CD4-positive, alpha-beta T cell treated with Interleukin-6 at 100 ng/mL for 8 hours (primary cell): ENCODE measurements around the gene SOCS1.

Experiments
- DNase-seq: peaks from one replicate; pipeline ENCODE4 v3.0.0-alpha.2; 2020; ENCODE audit warnings: mixed read lengths, low spot score

The SOCS1 gene

DNA sequence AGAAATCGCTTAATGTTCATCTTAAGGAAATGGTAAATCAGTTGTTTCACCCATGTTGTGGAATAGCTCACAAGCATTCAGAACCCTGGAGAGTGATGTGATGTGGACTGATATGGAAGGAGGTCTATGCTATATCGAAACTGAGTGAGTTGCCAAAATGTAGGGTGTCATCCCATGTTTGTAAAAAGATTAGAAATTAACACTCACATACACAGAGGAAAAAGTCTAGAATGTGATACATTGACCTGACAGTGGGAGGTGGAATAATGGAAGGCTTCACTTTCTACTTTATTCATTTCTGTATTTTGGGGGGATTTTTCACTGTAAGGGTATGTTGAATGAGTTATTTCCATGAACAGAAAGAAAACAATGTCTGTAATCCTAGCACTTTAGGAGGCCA, 29.8 kb upstream of the SOCS1 start:
- DNase-seq = no peak

DNA sequence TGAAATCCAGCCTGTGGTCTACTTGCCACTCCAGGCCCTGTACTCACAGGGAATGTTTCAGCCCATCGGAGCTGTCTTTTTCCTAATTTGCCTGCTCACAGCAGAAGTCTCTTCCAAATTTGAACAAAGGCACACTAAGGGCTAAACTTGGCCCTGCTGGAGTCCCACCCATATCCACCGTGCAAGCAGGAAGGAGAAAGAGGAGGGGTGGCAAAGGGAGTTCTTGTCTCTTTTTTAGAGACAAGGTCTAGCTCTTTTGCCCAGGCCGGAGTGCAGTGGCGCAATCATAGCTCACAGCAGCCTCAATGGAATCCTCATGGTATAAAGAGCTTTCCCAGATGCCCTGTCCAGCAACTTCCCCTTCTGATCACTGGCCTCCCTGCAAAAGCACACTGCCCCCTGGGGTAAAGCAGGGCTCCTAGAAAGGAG, 27.8 kb upstream of the SOCS1 start:
- no peak for DNase-seq

DNA sequence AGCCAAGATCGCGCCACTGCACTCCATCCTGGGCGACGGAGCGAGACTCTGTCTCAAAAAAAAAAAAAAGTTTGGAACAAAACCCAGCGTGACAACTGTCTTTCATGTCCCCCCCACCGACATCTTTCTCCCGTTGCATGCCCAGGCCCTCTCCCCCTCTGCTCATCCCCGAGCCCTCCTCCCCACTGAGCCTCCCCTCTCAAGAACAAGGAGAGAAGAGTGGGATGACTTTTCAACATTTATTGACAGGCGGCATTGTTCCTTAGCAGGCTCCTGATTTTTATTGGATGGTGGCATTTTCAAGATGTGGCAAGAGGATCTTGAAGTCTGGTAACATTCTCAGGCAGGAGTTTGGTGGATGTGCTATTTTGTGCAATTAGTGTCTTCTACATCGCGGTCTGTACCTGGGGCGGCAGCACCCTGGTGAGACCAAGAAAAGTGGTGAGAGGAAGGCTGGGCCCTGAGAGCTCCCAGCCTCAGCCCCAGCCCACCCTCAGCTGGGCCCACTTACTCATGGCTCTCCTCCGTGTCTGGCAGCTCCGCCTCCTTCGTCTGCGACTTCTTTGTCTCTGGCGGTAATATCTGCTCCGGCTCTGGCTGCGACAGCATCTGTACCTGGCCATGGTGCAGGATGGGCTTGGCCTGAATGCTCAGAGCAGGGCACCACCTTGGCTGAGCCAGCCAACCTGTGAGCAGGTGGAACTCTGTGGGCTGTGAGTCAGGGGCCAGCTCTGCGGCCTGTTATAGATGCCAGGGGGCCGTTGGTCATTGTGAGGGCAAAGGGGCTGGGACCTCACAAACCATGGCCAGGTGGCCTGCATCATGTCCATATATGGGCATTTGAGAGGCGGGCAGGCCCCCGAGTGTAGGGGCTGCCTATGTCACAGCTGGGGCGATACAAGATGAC, 24.9 kb upstream of the SOCS1 start, which contains the start of gene PRM1:
Gene PRM1 (minus strand): TSS at position 715 of the 907 bp plus-strand sequence. CDS start 92 bp downstream, at position 623.
- no peak for DNase-seq

DNA sequence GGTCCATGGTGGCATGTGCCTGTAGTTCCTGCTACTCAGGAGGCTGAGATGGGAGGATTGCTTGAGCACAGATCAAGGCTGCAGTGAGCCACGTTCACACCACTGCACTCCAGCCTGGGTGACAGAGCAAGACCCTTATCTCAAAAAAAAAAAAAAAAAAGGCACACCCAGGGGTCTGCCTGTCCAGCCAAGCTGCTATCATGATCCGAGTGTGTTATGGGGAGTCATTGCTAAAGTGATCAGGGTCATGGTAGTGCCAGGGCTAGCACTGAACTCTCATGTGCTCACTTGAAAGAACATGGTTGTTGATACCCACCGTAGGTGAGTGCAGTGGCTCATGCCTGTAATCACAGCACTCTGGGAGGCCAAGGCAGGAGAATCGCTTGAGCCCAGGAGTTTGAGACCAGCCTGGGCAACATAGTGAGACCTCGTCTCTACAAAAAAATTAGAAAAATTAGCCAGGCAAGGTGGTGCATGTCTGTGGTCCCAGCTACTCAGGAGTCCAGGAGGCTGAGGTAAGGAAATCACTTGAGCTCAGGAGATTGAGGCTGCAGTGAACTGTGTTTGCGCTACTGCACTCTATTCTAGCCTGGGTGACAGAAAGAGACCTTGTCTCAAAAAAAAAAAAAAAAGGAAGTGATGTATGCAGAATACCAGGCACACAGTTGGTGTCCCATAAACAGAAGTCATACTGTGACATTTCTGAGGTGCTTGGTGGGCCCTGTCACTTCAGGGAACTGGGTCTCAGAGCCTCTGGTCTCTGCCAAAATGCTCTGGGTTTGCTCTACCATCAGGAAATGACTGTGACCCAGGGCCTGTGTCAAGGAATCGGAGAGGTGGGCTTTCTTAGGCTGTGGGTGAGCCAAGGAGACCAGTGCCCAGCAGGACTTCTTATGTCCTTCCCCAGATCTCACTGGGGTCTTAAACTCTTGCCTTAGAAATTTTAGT, 23.0 kb upstream of the SOCS1 start:
- DNase-seq = no peak

DNA sequence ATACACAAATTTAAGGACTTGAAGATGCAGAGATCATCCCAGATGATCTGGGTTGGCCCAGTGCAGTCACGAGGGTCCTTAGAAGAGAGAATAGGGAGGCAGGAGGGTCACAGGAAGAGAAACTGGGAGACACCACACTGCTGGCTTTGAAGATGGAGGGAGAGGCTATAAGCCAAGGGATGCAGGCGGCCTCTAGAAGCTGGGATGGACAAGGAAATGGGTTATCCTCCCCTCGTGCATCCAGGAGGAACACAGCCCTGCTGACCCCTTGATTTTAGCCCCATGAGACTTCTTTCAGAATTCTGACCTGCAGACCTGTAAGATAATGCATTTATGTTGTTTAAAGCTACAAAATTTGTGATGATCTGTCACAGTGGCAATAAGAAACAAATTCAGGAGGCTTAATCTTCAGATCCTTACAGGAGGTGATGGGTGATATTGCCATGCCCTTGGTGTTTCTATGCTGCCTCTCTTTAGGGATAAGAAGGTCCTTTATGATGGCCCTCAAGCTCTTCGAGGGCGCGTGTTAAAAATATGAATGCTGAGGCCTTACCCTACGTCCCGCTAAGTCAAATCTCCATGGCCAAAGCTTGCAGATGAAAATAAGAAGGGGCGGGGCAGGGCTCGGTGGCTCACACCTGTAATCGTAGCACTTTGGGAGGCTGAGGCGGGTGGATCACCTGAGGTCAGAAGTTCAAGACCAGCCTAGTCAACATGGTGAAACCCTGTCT, 21.8 kb upstream of the SOCS1 start:
- DNase-seq = no peak

- no peak for DNase-seq
Measured at GRCh38 chr16:11276896-11277593, 21.0 kb upstream of the SOCS1 start.

- no peak for DNase-seq
Measured at GRCh38 chr16:11276143-11276895, 20.3 kb upstream of the SOCS1 start, which contains the start of gene PRM2. TSS of gene PRM2 (minus strand) at chr16:11276480. CDS start at chr16:11276370, 110 bp downstream.

DNA sequence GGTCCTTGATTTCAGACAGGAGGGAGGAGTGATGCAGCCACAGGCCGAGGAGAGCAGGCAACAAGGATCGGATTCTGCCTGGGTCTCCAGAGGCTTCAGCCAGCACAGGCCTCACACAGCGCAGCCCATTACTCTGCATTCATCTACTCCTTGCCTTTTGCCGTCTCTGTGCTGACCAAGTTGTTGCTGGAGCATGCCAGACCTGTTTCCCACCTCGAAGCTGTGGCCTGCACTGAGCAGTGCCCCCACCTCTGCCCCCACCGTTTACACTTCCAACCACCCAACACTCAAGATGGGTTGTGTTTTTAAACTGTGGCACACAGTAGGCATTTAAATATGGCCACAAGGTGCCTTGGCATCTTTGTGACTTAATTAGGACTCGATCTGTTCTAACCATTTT, 19.0 kb upstream of the SOCS1 start:
- no peak for DNase-seq

GRCh38 chr16:11273721-11274324, 17.8 kb upstream of the SOCS1 start:
- DNase-seq = no peak

DNA sequence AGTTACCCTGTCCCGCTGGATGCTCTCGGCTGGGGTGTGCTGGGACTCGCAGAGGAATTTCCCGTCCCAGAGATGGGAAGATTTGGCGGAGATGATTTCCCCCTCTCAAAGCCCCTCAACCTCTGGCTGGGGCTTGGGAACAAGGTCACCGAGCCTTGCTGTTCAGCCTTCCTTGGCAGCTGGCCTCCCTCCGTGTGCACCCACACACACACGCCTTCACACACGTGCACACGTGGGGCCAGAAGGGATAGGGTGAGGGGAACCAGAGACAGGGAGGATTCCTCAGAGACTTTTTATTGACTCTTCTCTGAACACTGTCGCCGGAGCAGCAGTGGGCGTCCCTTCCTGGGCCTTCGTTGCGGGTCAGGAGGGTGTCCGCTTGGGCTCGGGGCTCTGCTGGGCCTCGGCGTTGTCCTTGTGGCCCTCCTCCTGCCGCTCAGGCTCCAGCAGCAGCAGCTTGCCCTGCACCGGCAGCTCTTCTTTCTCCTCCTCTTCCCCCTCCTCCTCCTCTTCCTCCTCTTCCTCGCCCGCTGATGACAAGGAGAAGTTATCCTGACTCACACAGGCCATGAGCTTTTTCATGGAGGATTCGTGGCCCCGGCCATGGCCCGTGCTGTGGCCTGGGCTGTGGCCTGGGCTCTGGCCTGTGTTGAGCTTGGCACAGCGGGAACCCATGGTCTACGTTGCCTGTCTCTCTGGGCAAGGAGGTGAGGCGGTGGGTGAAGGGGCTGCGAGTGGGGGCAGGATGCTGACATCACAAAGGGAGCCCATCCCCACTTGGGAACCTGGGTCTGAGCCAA, 17.1 kb upstream of the SOCS1 start, which contains the start of gene PRM3:
Gene PRM3 (minus strand): TSS at position 709 of the 800 bp plus-strand sequence. CDS start 34 bp downstream, at position 675.
- no peak for DNase-seq

- DNase-seq = no peak
Measured at GRCh38 chr16:11272484-11272883, 16.5 kb upstream of the SOCS1 start.

DNA sequence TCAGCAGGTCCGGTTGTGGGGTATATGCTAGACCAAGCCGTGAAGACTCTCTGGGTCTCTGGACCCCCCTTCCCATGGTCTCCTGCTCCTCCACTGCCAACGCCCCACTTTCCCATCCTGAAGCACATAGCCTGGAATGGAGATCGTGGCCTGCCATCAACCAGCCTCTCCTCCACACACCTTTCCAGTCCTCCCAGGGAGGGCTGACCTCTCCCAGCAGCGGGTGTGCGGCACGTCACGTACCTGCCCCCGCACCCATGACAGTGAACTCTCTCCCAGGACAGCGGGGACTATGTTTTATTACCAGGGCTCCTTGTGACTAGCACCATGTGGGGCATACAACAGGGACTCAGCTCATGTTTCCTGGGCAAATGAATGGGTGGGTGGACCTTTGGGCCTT, 15.6 kb upstream of the SOCS1 start:
- DNase-seq = no peak

DNA sequence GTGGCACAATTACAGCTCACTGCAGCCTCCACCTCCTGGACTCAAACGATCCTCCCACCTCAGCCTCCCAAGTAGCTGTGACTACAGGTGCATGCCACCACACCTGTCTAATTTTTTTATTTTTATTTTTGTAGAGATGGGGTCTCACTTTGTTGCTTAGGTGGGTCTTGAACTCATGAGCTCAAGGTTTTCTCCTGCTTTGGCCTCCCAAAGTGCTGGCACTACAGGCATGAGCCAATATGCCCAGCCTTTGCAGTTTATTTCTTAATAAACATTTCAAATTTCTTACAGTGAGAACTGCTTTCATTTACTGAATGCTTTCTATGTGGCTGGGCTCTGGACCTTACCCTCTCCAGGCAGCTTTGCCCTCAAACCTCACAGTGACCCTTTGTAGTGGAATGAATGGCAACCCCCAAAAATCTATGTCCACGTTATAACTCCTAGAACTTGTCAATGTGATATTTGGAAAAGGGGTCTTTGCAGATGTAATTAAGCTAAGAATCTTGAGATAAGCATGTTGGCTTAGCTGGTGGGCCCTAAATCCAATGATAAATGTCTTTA, 14.7 kb upstream of the SOCS1 start:
- DNase-seq = no peak

GRCh38 chr16:11268921-11269375, 12.9 kb upstream of the SOCS1 start, which contains the start of gene TNP2:
TSS of gene TNP2 (minus strand) at chr16:11269325. CDS start at chr16:11269262, 63 bp downstream.
- no peak for DNase-seq

DNA sequence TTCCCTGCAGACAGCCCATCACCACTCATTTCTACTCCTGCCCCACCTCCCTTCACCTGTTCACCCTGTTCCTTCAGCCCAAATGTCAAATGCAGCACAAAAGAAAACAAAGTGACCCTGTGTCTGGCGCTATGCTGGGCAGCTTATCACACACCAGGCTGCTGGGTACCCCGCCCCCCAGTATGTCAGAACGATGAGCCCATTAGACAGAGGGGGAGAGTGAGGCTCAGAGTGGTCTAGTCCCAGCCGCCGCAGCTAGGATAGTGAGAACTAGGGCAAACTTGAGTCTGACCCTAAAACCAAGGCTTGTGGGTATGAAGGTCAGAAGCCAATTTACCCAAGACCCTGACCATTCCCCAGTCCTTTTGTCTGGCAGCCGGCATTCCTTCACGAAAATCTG, 9.1 kb upstream of the SOCS1 start:
- no peak for DNase-seq

- no peak for DNase-seq
Measured at GRCh38 chr16:11264155-11264832, 8.3 kb upstream of the SOCS1 start.

- peak; percentile 54 for DNase-seq
Measured at GRCh38 chr16:11263737-11264136, 7.7 kb upstream of the SOCS1 start.

GRCh38 chr16:11262915-11263314, 6.9 kb upstream of the SOCS1 start:
- DNase-seq = no peak
